ENCODE measurements around the gene ZBTB24. TPM values are rescaled to one million over a fixed set of nuclear protein-coding genes. Genes with fewer than 3 reads are reported as not detected.

The ZBTB24 gene
- total RNA-seq, 1 donor from 2014 or later = 25.4 TPM

DNA sequence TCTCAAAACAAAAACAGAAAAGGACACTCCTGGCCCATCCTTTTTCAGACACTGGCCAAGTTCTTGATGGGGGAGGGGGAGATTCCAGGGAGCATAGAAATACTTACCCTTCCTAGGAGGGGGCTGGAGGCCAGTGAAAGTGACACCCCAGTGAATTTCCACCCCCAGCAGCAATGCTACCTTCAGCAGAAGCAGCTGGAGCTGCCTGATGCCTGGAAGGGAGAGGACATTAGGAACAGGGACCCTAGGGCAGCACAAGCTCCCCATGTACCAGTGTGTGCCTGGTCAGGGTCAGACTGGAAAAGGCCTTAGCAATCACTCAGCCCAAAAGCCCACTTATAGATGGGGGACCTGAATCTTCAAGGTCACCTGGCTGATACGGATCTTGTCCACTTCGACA is 29.9 kb downstream of the ZBTB24 start:
- CTCF ChIA-PET = interaction anchor here (1.7 to 4.4 kb wide), 2 partner anchors 11 to 69 kb away, joined by 7 to 31 read pairs; partner anchors contain the start of genes PPIL6 and SMPD2
- ATAC-seq (ENCODE audit: low read depth) = no peak
- H3K4me1 Mint-ChIP-seq = peaks cover 81% of the 10 kb centered on the region
- POLR2A ChIA-PET = interaction anchor here (3.9 to 7.9 kb wide), 4 partner anchors 11 to 358 kb away, joined by 25 to 154 read pairs (median 87); partner anchors contain the start of genes CD164, CEP57L1, PPIL6 and SESN1
- peak overlapping the region; percentile 98 for H3K27ac Mint-ChIP-seq
- no peaks in the 10 kb centered on the region for H3K9me3 Mint-ChIP-seq
- TF ChIP-seq CTCF (IDR thresholded peaks at IDR 0.05) = no peak
- no peak for DNase-seq
- H3K4me3 Mint-ChIP-seq = no peak overlapping the region
- H3K27me3 Mint-ChIP-seq = no peaks in the 10 kb centered on the region
- intact Hi-C loops (cut with micrococcal nuclease) = loop anchor here (10.0 kb wide), 1 partner anchor 1952 kb away; no protein-coding TSS in a partner anchor
- H3K36me3 Mint-ChIP-seq (ENCODE audit: low read depth) = peaks cover 36% of the 10 kb centered on the region

- Mint-ChIP-seq H3K27me3 (no peaks in the 10 kb centered on the region), H3K4me3 (peak overlapping the region; percentile 19), H3K36me3 (ENCODE audit: low read depth) (peaks cover 46% of the 10 kb centered on the region), H3K27ac (peak overlapping the region; percentile 56), H3K9me3 (no peaks in the 10 kb centered on the region), H3K4me1 (peaks cover 79% of the 10 kb centered on the region)
- ChIA-PET CTCF (interaction anchor here (4.4 kb wide), 1 partner anchor 10 kb away, joined by 31 read pairs; the partner anchor contains the start of genes PPIL6 and SMPD2), POLR2A (interaction anchor here (6.9 to 7.9 kb wide), 2 partner anchors 10 to 69 kb away, joined by 104 to 154 read pairs; partner anchors contain the start of genes CD164, PPIL6 and SMPD2)
- no peak for ATAC-seq (ENCODE audit: low read depth)
- no peak for TF ChIP-seq CTCF (IDR thresholded peaks at IDR 0.05)
- no peak for DNase-seq
- intact Hi-C loops (cut with micrococcal nuclease) = loop anchor here (10.0 kb wide), 1 partner anchor 1953 kb away; no protein-coding TSS in a partner anchor
Observed at GRCh38 chr6:109452181-109452580, 30.8 kb downstream of the ZBTB24 start.

- H3K4me1 Mint-ChIP-seq = peaks cover 74% of the 10 kb centered on the region
- DNase-seq (no peak), ATAC-seq (ENCODE audit: low read depth) (no peak)
- peaks cover 54% of the 10 kb centered on the region for H3K36me3 Mint-ChIP-seq (ENCODE audit: low read depth)
- H3K9me3 Mint-ChIP-seq = no peaks in the 10 kb centered on the region
- ChIA-PET CTCF (interaction anchor here (4.4 kb wide), 1 partner anchor 10 kb away, joined by 31 read pairs; the partner anchor contains the start of genes PPIL6 and SMPD2), POLR2A (interaction anchor here (2.0 to 6.9 kb wide), 2 partner anchors 9 to 68 kb away, joined by 8 to 154 read pairs; partner anchors contain the start of genes CD164, PPIL6 and SMPD2)
- H3K27me3 Mint-ChIP-seq = no peaks in the 10 kb centered on the region
- intact Hi-C loops (cut with micrococcal nuclease) = loop anchor here (10.0 kb wide), 1 partner anchor 1953 kb away; no protein-coding TSS in a partner anchor
- H3K27ac Mint-ChIP-seq = no peak overlapping the region
- H3K4me3 Mint-ChIP-seq = no peak overlapping the region
- no peak for TF ChIP-seq CTCF (IDR thresholded peaks at IDR 0.05)
Observed at GRCh38 chr6:109451376-109451775, 31.6 kb downstream of the ZBTB24 start.

DNA sequence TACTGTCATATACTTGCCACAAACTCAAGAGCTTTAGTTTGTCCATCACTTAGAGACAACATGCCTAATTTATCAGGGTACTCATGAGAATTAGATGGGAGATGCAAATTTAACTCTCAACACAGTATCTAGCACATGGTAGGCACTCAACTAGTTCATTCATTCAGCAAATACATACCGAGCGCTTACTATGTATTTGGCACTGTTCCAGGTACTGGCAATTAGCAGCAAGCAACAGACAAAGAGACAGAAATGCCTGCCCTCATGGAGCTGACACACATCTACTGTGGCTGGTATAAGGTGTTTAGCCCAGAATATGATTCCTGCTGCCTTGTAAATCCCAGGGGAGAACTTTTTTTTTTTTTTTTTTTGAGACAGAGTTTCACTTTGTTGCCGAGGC is 32.2 kb downstream of the ZBTB24 start:
- Mint-ChIP-seq H3K36me3 (ENCODE audit: low read depth) (peaks cover 59% of the 10 kb centered on the region), H3K27ac (peak overlapping the region; percentile 32), H3K9me3 (no peaks in the 10 kb centered on the region), H3K27me3 (no peaks in the 10 kb centered on the region), H3K4me1 (peaks cover 73% of the 10 kb centered on the region), H3K4me3 (peak overlapping the region; percentile 4)
- TF ChIP-seq CTCF (IDR thresholded peaks at IDR 0.05) = no peak
- no peak for ATAC-seq (ENCODE audit: low read depth)
- DNase-seq = no peak
- CTCF ChIA-PET = interaction anchor here (1.2 to 4.4 kb wide), 2 partner anchors 9 to 66 kb away, joined by 6 to 31 read pairs; partner anchors contain the start of genes PPIL6 and SMPD2
- POLR2A ChIA-PET = interaction anchor here (1.5 to 2.0 kb wide), 3 partner anchors 7 to 68 kb away, joined by 3 to 15 read pairs (median 8); partner anchors contain the start of genes CD164, PPIL6 and SMPD2
- intact Hi-C loops (cut with micrococcal nuclease) = loop anchor here (1.0 to 10.0 kb wide), 2 partner anchors 10 to 1954 kb away; no protein-coding TSS in a partner anchor

Data from activated B cell treated with CpG ODN at 0.5 μM for 24 hours (primary cell).